SK-N-MC (cell line): ENCODE data around the gene SLC12A8.

Experiments used
- EZH2 ChIP-seq: fragments of 200-600 bp; sonication (generic); IDR thresholded peaks from one replicate; pipeline ENCODE4 v1.6.1; 2017; ENCODE audit warnings: antibody characterized with exemption
- FOXP2 ChIP-seq: optimal IDR thresholded peaks from 2 replicates; pipeline ENCODE3; 2011; ENCODE audit warnings: mild to moderate bottlenecking, moderate library complexity; ENCODE audit not compliant: insufficient read depth; ENCODE audit errors: extremely low read length, control extremely low read depth
- POLR2AphosphoS5 ChIP-seq: IDR thresholded peaks from 2 replicates; pipeline ENCODE4 v1.6.1; 2012; ENCODE audit warnings: mild to moderate bottlenecking, low read depth, low read length, borderline replicate concordance

- TF ChIP-seq EZH2 (no peak), POLR2AphosphoS5 (no peak), FOXP2 (no peak)
These were observed 45.0 kb upstream of the SLC12A8 start for GRCh38 chr3:125257536-125257935.
